ENCODE measurements around the gene TOPORS.
A peak's percentile ranks its signal among the peaks of the same experiment; 100 is the strongest.

Gene TOPORS

GRCh38 chr9:32579706-32580331, 27.4 kb upstream of the TOPORS start:
- no peak overlapping the region for H3K4me3 ChIP-seq (ENCODE audit: low read length)
- no peaks in the 10 kb centered on the region for H3K27me3 ChIP-seq (ENCODE audit: insufficient read depth, low read length)
- peaks cover 5% of the 10 kb centered on the region; the same call in 1 of the 2 replicates for H3K4me1 ChIP-seq (ENCODE audit: insufficient read depth, low read length)
- H3K9me3 ChIP-seq (ENCODE audit: insufficient read depth, low read depth, low read length), result no peaks in the 10 kb centered on the region
- H3K27ac ChIP-seq (ENCODE audit: low read length), result no peak overlapping the region
- no peaks in the 10 kb centered on the region for H3K36me3 ChIP-seq (ENCODE audit: insufficient read depth, low read depth, low read length)
- no peak overlapping the region for H3K9ac ChIP-seq (ENCODE audit: low read depth, low read length)

DNA sequence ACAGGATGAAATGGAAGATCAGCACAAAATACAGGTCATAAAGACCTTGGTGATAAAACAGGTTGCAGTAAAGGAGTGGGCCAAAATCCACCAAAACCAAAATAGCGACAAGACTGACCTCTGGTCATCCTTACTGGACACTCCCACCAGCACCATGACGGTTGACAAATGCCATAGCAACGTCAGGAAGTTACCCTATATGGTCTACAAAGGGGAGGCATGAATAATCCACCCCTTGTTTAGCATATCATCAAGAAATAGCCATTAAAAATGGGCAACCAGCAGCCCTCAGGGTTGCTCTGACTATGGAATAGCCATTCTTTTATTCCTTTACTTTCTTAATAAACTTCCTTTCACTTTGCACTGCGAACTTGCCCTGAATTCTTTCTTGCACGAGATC, 26.6 kb upstream of the TOPORS start:
- peaks cover 5% of the 10 kb centered on the region; the same call in 1 of the 2 replicates for H3K4me1 ChIP-seq (ENCODE audit: insufficient read depth, low read length)
- no peaks in the 10 kb centered on the region for H3K9me3 ChIP-seq (ENCODE audit: insufficient read depth, low read depth, low read length)
- no peak overlapping the region for H3K4me3 ChIP-seq (ENCODE audit: low read length)
- no peaks in the 10 kb centered on the region for H3K36me3 ChIP-seq (ENCODE audit: insufficient read depth, low read depth, low read length)
- no peak overlapping the region for H3K9ac ChIP-seq (ENCODE audit: low read depth, low read length)
- H3K27ac ChIP-seq (ENCODE audit: low read length), result no peak overlapping the region
- no peaks in the 10 kb centered on the region for H3K27me3 ChIP-seq (ENCODE audit: insufficient read depth, low read length)

- H3K9ac ChIP-seq (ENCODE audit: low read depth, low read length), result no peak overlapping the region
Measured at GRCh38 chr9:32577316-32577715, 24.9 kb upstream of the TOPORS start.

GRCh38 chr9:32574858-32575257, 22.5 kb upstream of the TOPORS start:
- H3K27me3 ChIP-seq (ENCODE audit: insufficient read depth, low read length), result no peaks in the 10 kb centered on the region
- no peak overlapping the region for H3K4me3 ChIP-seq (ENCODE audit: low read length)
- no peaks in the 10 kb centered on the region; the same call in 1 of the 2 replicates for H3K36me3 ChIP-seq (ENCODE audit: insufficient read depth, low read depth, low read length)
- no peak overlapping the region for H3K27ac ChIP-seq (ENCODE audit: low read length)
- H3K4me1 ChIP-seq (ENCODE audit: insufficient read depth, low read length), result no peaks in the 10 kb centered on the region; the same call in 1 of the 2 replicates
- H3K9ac ChIP-seq (ENCODE audit: low read depth, low read length), result no peak overlapping the region
- no peaks in the 10 kb centered on the region for H3K9me3 ChIP-seq (ENCODE audit: insufficient read depth, low read depth, low read length)

More at GRCh38 chr9:32577316-32577715, 24.9 kb upstream of the TOPORS start:
- Histone ChIP-seq H3K4me3 (ENCODE audit: low read length) (no peak overlapping the region), H3K27me3 (ENCODE audit: insufficient read depth, low read length) (no peaks in the 10 kb centered on the region), H3K36me3 (ENCODE audit: insufficient read depth, low read depth, low read length) (no peaks in the 10 kb centered on the region), H3K4me1 (ENCODE audit: insufficient read depth, low read length) (peaks cover 5% of the 10 kb centered on the region), H3K27ac (ENCODE audit: low read length) (no peak overlapping the region), H3K9me3 (ENCODE audit: insufficient read depth, low read depth, low read length) (no peaks in the 10 kb centered on the region)

DNA sequence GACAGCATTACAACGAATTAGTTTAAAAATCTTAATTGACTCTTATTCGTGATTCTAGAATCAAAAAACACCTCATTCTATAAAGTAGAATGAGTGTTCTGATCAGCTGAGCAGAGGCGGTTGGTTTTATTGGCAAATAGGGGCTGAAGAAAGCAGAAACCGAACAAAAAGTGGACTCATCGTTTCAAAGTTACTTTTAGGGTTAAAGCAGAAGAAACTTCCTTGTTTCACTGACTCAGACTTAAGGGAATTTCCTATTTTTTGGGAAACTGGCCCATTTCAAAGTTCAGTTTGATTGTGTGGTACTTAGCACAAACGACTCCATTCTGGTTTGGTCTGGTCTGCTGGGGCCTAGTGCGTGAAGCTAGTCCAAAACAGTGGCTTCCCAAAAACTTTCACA, 21.4 kb upstream of the TOPORS start:
- no peak overlapping the region; the same call in 1 of the 2 replicates for H3K9ac ChIP-seq (ENCODE audit: low read depth, low read length)
- H3K27ac ChIP-seq (ENCODE audit: low read length), result no peak overlapping the region
- peak overlapping the region; percentile 93; the same call in 1 of the 2 replicates for H3K4me3 ChIP-seq (ENCODE audit: low read length)
- no peaks in the 10 kb centered on the region for H3K9me3 ChIP-seq (ENCODE audit: insufficient read depth, low read depth, low read length)
- H3K27me3 ChIP-seq (ENCODE audit: insufficient read depth, low read length), result no peaks in the 10 kb centered on the region
- no peaks in the 10 kb centered on the region; the same call in 1 of the 2 replicates for H3K4me1 ChIP-seq (ENCODE audit: insufficient read depth, low read length)
- H3K36me3 ChIP-seq (ENCODE audit: insufficient read depth, low read depth, low read length), result no peaks in the 10 kb centered on the region; the same call in 1 of the 2 replicates

DNA sequence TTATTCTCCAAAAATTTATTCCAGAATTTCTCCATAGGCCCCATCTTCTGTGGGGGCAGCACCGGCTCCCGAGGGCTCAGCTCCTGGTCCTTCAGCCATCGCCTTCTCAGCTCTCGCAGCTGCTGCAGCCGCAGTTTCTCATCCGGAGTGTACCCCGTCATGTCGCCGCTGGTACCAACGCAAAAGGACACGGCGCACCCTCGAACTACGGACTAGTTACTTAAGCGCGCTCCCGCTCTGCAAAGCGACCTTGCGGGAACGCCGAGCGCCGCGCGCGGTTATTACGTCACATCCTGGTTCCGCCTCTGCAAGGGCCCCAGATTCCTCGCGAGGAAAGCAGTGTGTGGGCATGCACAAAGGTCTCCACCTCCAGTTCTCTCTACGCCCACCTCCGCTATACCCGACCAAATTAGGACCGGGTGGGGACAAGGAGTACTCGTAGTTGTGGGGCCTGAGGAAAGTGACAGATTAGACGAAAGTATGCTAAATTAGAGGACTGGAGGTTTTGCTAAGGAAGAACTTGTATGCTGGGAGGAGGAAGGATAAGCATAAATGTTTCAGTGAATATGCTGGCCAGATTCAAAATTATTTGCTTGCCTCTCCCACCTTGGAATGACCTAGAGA, 20.6 kb upstream of the TOPORS start, which contains the start of gene NDUFB6:
Gene NDUFB6, minus strand, starts transcription at position 260 of the 624 bp plus-strand sequence. Its CDS starts 99 bp downstream, at position 161.
- peak within 1 kb of the TSS; percentile 89 for H3K9ac ChIP-seq (ENCODE audit: low read depth, low read length)
- H3K4me3 ChIP-seq (ENCODE audit: low read length), result peak within 1 kb of the TSS; percentile 93
- no peaks in the 10 kb centered on the region for H3K27me3 ChIP-seq (ENCODE audit: insufficient read depth, low read length)
- no peaks in the 10 kb centered on the region for H3K9me3 ChIP-seq (ENCODE audit: insufficient read depth, low read depth, low read length)
- peak within 1 kb of the TSS; percentile 22 for H3K27ac ChIP-seq (ENCODE audit: low read length)
- H3K36me3 ChIP-seq (ENCODE audit: insufficient read depth, low read depth, low read length), result peaks cover 4% of the 10 kb centered on the region
- H3K4me1 ChIP-seq (ENCODE audit: insufficient read depth, low read length), result no peaks in the 10 kb centered on the region; the same call in 1 of the 2 replicates

- Histone ChIP-seq H3K36me3 (ENCODE audit: insufficient read depth, low read depth, low read length) (peaks cover 12% of the 10 kb centered on the region), H3K4me3 (ENCODE audit: low read length) (peak overlapping the region; percentile 93), H3K9ac (ENCODE audit: low read depth, low read length) (peak overlapping the region; percentile 89), H3K9me3 (ENCODE audit: insufficient read depth, low read depth, low read length) (no peaks in the 10 kb centered on the region), H3K27ac (ENCODE audit: low read length) (peak overlapping the region; percentile 22), H3K4me1 (ENCODE audit: insufficient read depth, low read length) (no peaks in the 10 kb centered on the region; the same call in 1 of the 2 replicates), H3K27me3 (ENCODE audit: insufficient read depth, low read length) (no peaks in the 10 kb centered on the region)
Measured at GRCh38 chr9:32571969-32572899, 19.8 kb upstream of the TOPORS start.

GRCh38 chr9:32570262-32570661, 17.9 kb upstream of the TOPORS start:
- peaks cover 28% of the 10 kb centered on the region for H3K36me3 ChIP-seq (ENCODE audit: insufficient read depth, low read depth, low read length)
- no peaks in the 10 kb centered on the region; the same call in 1 of the 2 replicates for H3K4me1 ChIP-seq (ENCODE audit: insufficient read depth, low read length)
- no peak overlapping the region for H3K27ac ChIP-seq (ENCODE audit: low read length)
- H3K4me3 ChIP-seq (ENCODE audit: low read length), result no peak overlapping the region
- no peaks in the 10 kb centered on the region for H3K9me3 ChIP-seq (ENCODE audit: insufficient read depth, low read depth, low read length)
- H3K27me3 ChIP-seq (ENCODE audit: insufficient read depth, low read length), result no peaks in the 10 kb centered on the region
- H3K9ac ChIP-seq (ENCODE audit: low read depth, low read length), result no peak overlapping the region

DNA sequence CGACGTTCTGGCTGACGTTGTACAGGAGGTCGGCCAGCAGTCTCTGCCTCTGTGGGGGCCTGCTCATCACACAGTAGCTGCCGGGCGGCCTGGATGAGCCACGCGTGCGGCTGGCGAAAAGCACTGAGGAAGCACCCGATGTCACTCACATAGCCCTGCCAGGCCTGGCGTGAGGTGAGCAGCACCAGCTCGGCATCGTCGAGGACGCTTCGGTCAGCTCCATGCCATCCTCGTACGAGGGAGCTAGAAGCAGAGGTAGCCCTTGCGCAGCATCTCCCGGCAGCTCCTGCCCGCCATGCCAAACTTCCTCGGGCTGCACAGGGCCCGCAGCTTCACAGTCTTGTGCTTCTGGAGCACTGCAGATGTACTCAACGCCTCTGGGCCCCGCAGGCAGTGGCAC, 14.4 kb upstream of the TOPORS start:
- Histone ChIP-seq H3K27ac (ENCODE audit: low read length) (no peak overlapping the region), H3K9ac (ENCODE audit: low read depth, low read length) (no peak overlapping the region), H3K4me3 (ENCODE audit: low read length) (no peak overlapping the region), H3K36me3 (ENCODE audit: insufficient read depth, low read depth, low read length) (peaks cover 37% of the 10 kb centered on the region), H3K27me3 (ENCODE audit: insufficient read depth, low read length) (no peaks in the 10 kb centered on the region), H3K4me1 (ENCODE audit: insufficient read depth, low read length) (no peaks in the 10 kb centered on the region; the same call in 1 of the 2 replicates), H3K9me3 (ENCODE audit: insufficient read depth, low read depth, low read length) (no peaks in the 10 kb centered on the region)

- no peaks in the 10 kb centered on the region for H3K27me3 ChIP-seq (ENCODE audit: insufficient read depth, low read length)
- H3K36me3 ChIP-seq (ENCODE audit: insufficient read depth, low read depth, low read length), result peaks cover 37% of the 10 kb centered on the region
- no peaks in the 10 kb centered on the region for H3K9me3 ChIP-seq (ENCODE audit: insufficient read depth, low read depth, low read length)
- H3K9ac ChIP-seq (ENCODE audit: low read depth, low read length), result no peak overlapping the region
- no peak overlapping the region for H3K27ac ChIP-seq (ENCODE audit: low read length)
- H3K4me1 ChIP-seq (ENCODE audit: insufficient read depth, low read length), result no peaks in the 10 kb centered on the region
- H3K4me3 ChIP-seq (ENCODE audit: low read length), result no peak overlapping the region
Measured at GRCh38 chr9:32565967-32566366, 13.6 kb upstream of the TOPORS start.

DNA sequence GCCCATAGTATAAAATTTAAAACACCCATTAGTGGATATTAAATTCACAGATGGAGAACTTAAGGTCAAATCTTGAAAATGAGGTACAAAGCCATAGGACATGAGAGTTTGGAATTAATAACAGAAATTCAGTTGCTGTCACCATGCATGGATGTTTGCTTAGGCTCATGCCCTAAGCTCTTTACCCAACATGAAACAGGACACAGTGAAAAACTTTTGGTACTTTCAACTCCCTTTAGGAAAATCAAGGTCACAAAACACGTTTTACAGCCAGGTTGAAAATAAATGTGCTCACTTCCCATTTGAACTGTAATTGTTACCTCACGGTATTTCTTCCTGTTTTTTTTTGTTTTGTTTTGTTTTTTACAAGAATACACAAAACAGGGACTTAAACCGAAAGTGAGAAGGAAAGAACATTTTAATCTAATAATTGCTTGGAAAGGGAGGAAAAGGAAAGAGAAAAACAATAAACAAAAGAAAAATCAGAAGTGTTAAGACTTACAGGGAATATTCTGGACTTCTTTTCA, 6.1 kb upstream of the TOPORS start:
- no peak overlapping the region for H3K4me3 ChIP-seq (ENCODE audit: low read length)
- no peak overlapping the region for H3K9ac ChIP-seq (ENCODE audit: low read depth, low read length)
- no peaks in the 10 kb centered on the region for H3K27me3 ChIP-seq (ENCODE audit: insufficient read depth, low read length)
- H3K4me1 ChIP-seq (ENCODE audit: insufficient read depth, low read length), result no peaks in the 10 kb centered on the region; the same call in 1 of the 2 replicates
- H3K9me3 ChIP-seq (ENCODE audit: insufficient read depth, low read depth, low read length), result no peaks in the 10 kb centered on the region
- no peaks in the 10 kb centered on the region; the same call in 1 of the 2 replicates for H3K36me3 ChIP-seq (ENCODE audit: insufficient read depth, low read depth, low read length)
- no peak overlapping the region for H3K27ac ChIP-seq (ENCODE audit: low read length)

All from iPS-20b (cell line).